GM21786 (cell line): Measurements from ENCODE around the gene ASNSD1.
"Not testable (repeated sequence)": the region's sequence is repeated elsewhere in the genome, so short reads cannot be mapped to it uniquely, and the experiment has no call there.

ENCODE experiments used
- ATAC-seq: cut with Tn5 transposase; IDR thresholded peaks from one replicate; pipeline ENCODE4 v1.9.1; 2021; ENCODE audit not compliant: unreplicated experiment

The ASNSD1 gene

GRCh38 chr2:189646521-189646920 is 14.7 kb upstream of the ASNSD1 start:
- no peak for ATAC-seq

GRCh38 chr2:189648846-189649509 is 12.3 kb upstream of the ASNSD1 start:
- no peak for ATAC-seq

- no peak for ATAC-seq
These were observed 10.0 kb upstream of the ASNSD1 start for GRCh38 chr2:189651284-189651683.

- not testable (repeated sequence) for ATAC-seq
These were observed 7.8 kb upstream of the ASNSD1 start for GRCh38 chr2:189653464-189653863.

GRCh38 chr2:189654641-189655040 is 6.6 kb upstream of the ASNSD1 start:
- no peak for ATAC-seq

- ATAC-seq, result peak; percentile 41
These were observed 3.4 kb upstream of the ASNSD1 start for GRCh38 chr2:189657867-189658266.

- ATAC-seq, result no peak
These were observed 2.7 kb upstream of the ASNSD1 start for GRCh38 chr2:189658306-189659212.

- no peak for ATAC-seq
These were observed 1.5 kb upstream of the ASNSD1 start for GRCh38 chr2:189659734-189660133.

GRCh38 chr2:189660803-189661147 is 484 bp upstream of the ASNSD1 start:
- no peak for ATAC-seq

- no peak for ATAC-seq
These were observed 680 bp downstream of the ASNSD1 start for GRCh38 chr2:189661957-189662321.

- ATAC-seq, result no peak
These were observed 1.5 kb downstream of the ASNSD1 start for GRCh38 chr2:189662669-189663226.

GRCh38 chr2:189663319-189663718 is 2.1 kb downstream of the ASNSD1 start:
- not testable (repeated sequence) for ATAC-seq

- ATAC-seq, result no peak
These were observed 8.7 kb downstream of the ASNSD1 start for GRCh38 chr2:189669913-189670312.

- no peak for ATAC-seq
These were observed 12.6 kb downstream of the ASNSD1 start for GRCh38 chr2:189673661-189674373.

- peak; percentile 91 for ATAC-seq
These were observed 13.3 kb downstream of the ASNSD1 start, which contains the start of gene ANKAR for GRCh38 chr2:189674374-189675112. TSS of gene ANKAR (plus strand) at chr2:189674670. CDS start at chr2:189676491, 1,821 bp downstream.

- no peak for ATAC-seq
These were observed 15.2 kb downstream of the ASNSD1 start for GRCh38 chr2:189676471-189676870.

GRCh38 chr2:189679226-189679625 is 18.0 kb downstream of the ASNSD1 start:
- no peak for ATAC-seq

GRCh38 chr2:189681203-189681602 is 19.9 kb downstream of the ASNSD1 start:
- no peak for ATAC-seq

- ATAC-seq, result no peak
These were observed 20.6 kb downstream of the ASNSD1 start for GRCh38 chr2:189681903-189682302.

- ATAC-seq, result no peak
These were observed 22.1 kb downstream of the ASNSD1 start for GRCh38 chr2:189683348-189683747.

- ATAC-seq, result no peak
These were observed 23.6 kb downstream of the ASNSD1 start for GRCh38 chr2:189684811-189685210.
